AG04449 (cell line): ENCODE data around the gene AMDHD2.

Experiments used
- CTCF ChIA-PET: fragments of 350-600 bp; formaldehyde crosslinking; extraction: SDS; loops from one replicate; lab custom pipeline; 2021; ENCODE audit warnings: antibody characterized with exemption; lab: Yijun Ruan, JAX
- POLR2A ChIA-PET: fragments of 400-600, 350-600 bp; formaldehyde crosslinking; extraction: SDS; loops from one replicate; lab custom pipeline; 2020; ENCODE audit warnings: antibody characterized with exemption, inconsistent platforms; lab: Yijun Ruan, JAX
- DNase-seq: peaks from one replicate; pipeline ENCODE4 v3.0.0-alpha.2; 2010; ENCODE audit warnings: low read depth, low spot score
- H3K4me3 ChIP-seq: 2 replicates; pipeline ENCODE4 v1.5.1; 2011; ENCODE audit warnings: low read depth, mild to moderate bottlenecking, control low read depth, low read length
- CTCF ChIP-seq: IDR thresholded peaks from one replicate; pipeline ENCODE4 v1.5.1; 2011; ENCODE audit warnings: mild to moderate bottlenecking, moderate library complexity, low read length, control low read depth, inconsistent platforms; ENCODE audit not compliant: insufficient read depth; ENCODE audit errors: missing control alignments

The AMDHD2 gene

GRCh38 chr16:2527784-2528100 lies 7.6 kb downstream of the AMDHD2 start:
- ChIA-PET POLR2A (no interaction called here), CTCF (no interaction called here)
- H3K4me3 ChIP-seq, result no peak overlapping the region
- no peak for TF ChIP-seq CTCF
- no peak for DNase-seq

GRCh38 chr16:2528161-2529060 lies 8.2 kb downstream of the AMDHD2 start:
- ChIA-PET POLR2A (no interaction called here), CTCF (no interaction called here)
- H3K4me3 ChIP-seq, result no peak overlapping the region
- TF ChIP-seq CTCF, result no peak
- no peak for DNase-seq

- H3K4me3 ChIP-seq, result no peak overlapping the region
- DNase-seq, result no peak
- ChIA-PET CTCF (no interaction called here), POLR2A (no interaction called here)
- no peak for TF ChIP-seq CTCF
Measured at GRCh38 chr16:2529061-2529931, 9.1 kb downstream of the AMDHD2 start.

- no peak for TF ChIP-seq CTCF
- ChIA-PET POLR2A (interaction anchor here (3.1 kb wide), 1 partner anchor 11 kb away, joined by 28 read pairs; the partner anchor contains the start of gene AMDHD2), CTCF (interaction anchor here (1.3 kb wide), 1 partner anchor 11 kb away, joined by 4 read pairs; no protein-coding TSS in a partner anchor)
- H3K4me3 ChIP-seq, result no peak overlapping the region
- no peak for DNase-seq
Measured at GRCh38 chr16:2529961-2530628, 9.9 kb downstream of the AMDHD2 start.

- no peak for DNase-seq
- POLR2A ChIA-PET, result interaction anchor here (3.1 kb wide), 1 partner anchor 11 kb away, joined by 28 read pairs; the partner anchor contains the start of gene AMDHD2
- CTCF ChIA-PET, result interaction anchor here (1.3 kb wide), 1 partner anchor 12 kb away, joined by 4 read pairs; no protein-coding TSS in a partner anchor
- TF ChIP-seq CTCF, result no peak
- H3K4me3 ChIP-seq, result no peak overlapping the region
Measured at GRCh38 chr16:2530629-2531318, 10.6 kb downstream of the AMDHD2 start.
